ENCODE data around the gene MYOD1. TPM values are rescaled to one million over a fixed set of nuclear protein-coding genes. Genes with fewer than 3 reads are reported as not detected.

The MYOD1 gene
- total RNA-seq, 1 experiment from 2014 or later: not detected

- Histone ChIP-seq H3K4me2 (no peak overlapping the region), H3K36me3 (ENCODE audit: low read depth) (no peaks in the 10 kb centered on the region), H3K9me3 (ENCODE audit: insufficient read depth, low read depth) (no peaks in the 10 kb centered on the region), H3K27me3 (ENCODE audit: insufficient read depth, low read depth) (peaks cover 75% of the 10 kb centered on the region), H4K20me1 (ENCODE audit: insufficient read depth) (no peaks in the 10 kb centered on the region), H3K4me1 (replicated peaks; ENCODE audit: insufficient read depth) (no peaks in the 10 kb centered on the region), H3K27ac (no peak overlapping the region), H3K79me2 (ENCODE audit: low read depth) (no peaks in the 10 kb centered on the region), H3F3A (ENCODE audit: insufficient read depth, low read depth) (no peaks in the 10 kb centered on the region), H3K4me3 (no peak overlapping the region), H3K9me2 (ENCODE audit: insufficient read depth) (no peaks in the 10 kb centered on the region), H2AFZ (no peak overlapping the region)
- intact Hi-C loops (cut with micrococcal nuclease; ENCODE audit: unreplicated experiment): no loop called here
- POLR2A ChIA-PET (ENCODE audit: unreplicated experiment): no interaction called here
- BruUV-seq (replicated peaks): no TSS peak
- CTCF ChIA-PET: no interaction called here
- no peak for TF ChIP-seq CTCF (conservative IDR thresholded peaks at IDR 0.05)
- TF ChIP-seq EZH2 (IDR thresholded peaks at IDR 0.05; ENCODE audit: low read depth): no peak
- no peak for DNase-seq
Observed at GRCh38 chr11:17691976-17692375, 27.4 kb upstream of the MYOD1 start.

GRCh38 chr11:17692931-17693330 is 26.4 kb upstream of the MYOD1 start:
- Histone ChIP-seq H2AFZ (no peak overlapping the region), H4K20me1 (ENCODE audit: insufficient read depth) (no peaks in the 10 kb centered on the region), H3K4me3 (no peak overlapping the region), H3K4me2 (no peak overlapping the region), H3K27ac (no peak overlapping the region), H3K4me1 (replicated peaks; ENCODE audit: insufficient read depth) (no peaks in the 10 kb centered on the region), H3K9me2 (ENCODE audit: insufficient read depth) (no peaks in the 10 kb centered on the region), H3F3A (ENCODE audit: insufficient read depth, low read depth) (no peaks in the 10 kb centered on the region), H3K27me3 (ENCODE audit: insufficient read depth, low read depth) (peaks cover 80% of the 10 kb centered on the region), H3K9me3 (ENCODE audit: insufficient read depth, low read depth) (no peaks in the 10 kb centered on the region), H3K79me2 (ENCODE audit: low read depth) (no peaks in the 10 kb centered on the region), H3K36me3 (ENCODE audit: low read depth) (no peaks in the 10 kb centered on the region)
- TF ChIP-seq CTCF (conservative IDR thresholded peaks at IDR 0.05) (no peak), EZH2 (IDR thresholded peaks at IDR 0.05; ENCODE audit: low read depth) (no peak)
- CTCF ChIA-PET: no interaction called here
- no peak for DNase-seq
- no TSS peak for BruUV-seq (replicated peaks)
- intact Hi-C loops (cut with micrococcal nuclease; ENCODE audit: unreplicated experiment): no loop called here
- POLR2A ChIA-PET (ENCODE audit: unreplicated experiment): interaction anchor here (0.7 kb wide), 1 partner anchor 1121 kb away, joined by 3 read pairs; no protein-coding TSS in a partner anchor

- H3K36me3 ChIP-seq (ENCODE audit: low read depth): no peaks in the 10 kb centered on the region
- no peaks in the 10 kb centered on the region for H3F3A ChIP-seq (ENCODE audit: insufficient read depth, low read depth)
- H3K4me2 ChIP-seq: no peak overlapping the region
- BruUV-seq (replicated peaks): no TSS peak
- DNase-seq: no peak
- ChIA-PET CTCF (no interaction called here), POLR2A (ENCODE audit: unreplicated experiment) (interaction anchor here (0.7 kb wide), 1 partner anchor 1120 kb away, joined by 3 read pairs; no protein-coding TSS in a partner anchor)
- H3K27me3 ChIP-seq (ENCODE audit: insufficient read depth, low read depth): peaks cover 80% of the 10 kb centered on the region
- intact Hi-C loops (cut with micrococcal nuclease; ENCODE audit: unreplicated experiment): no loop called here
- no peaks in the 10 kb centered on the region for H3K9me3 ChIP-seq (ENCODE audit: insufficient read depth, low read depth)
- H2AFZ ChIP-seq: no peak overlapping the region
- no peaks in the 10 kb centered on the region for H3K79me2 ChIP-seq (ENCODE audit: low read depth)
- TF ChIP-seq EZH2 (IDR thresholded peaks at IDR 0.05; ENCODE audit: low read depth): no peak
- no peak for TF ChIP-seq CTCF (conservative IDR thresholded peaks at IDR 0.05)
- no peak overlapping the region for H3K4me3 ChIP-seq
- H3K4me1 ChIP-seq (replicated peaks; ENCODE audit: insufficient read depth): no peaks in the 10 kb centered on the region
- no peak overlapping the region for H3K27ac ChIP-seq
- no peaks in the 10 kb centered on the region for H4K20me1 ChIP-seq (ENCODE audit: insufficient read depth)
- no peaks in the 10 kb centered on the region for H3K9me2 ChIP-seq (ENCODE audit: insufficient read depth)
Observed at GRCh38 chr11:17693531-17693930, 25.8 kb upstream of the MYOD1 start.
